Activated CD4-positive, alpha-beta T cell treated with anti-CD3 and anti-CD28 coated beads for 24 hours (primary cell): Measurements from ENCODE around the gene FAHD2A.
"Not testable (repeated sequence)": the region's sequence is repeated elsewhere in the genome, so short reads cannot be mapped to it uniquely, and the experiment has no call there.

Experiments
- DNase-seq, 2 donors: peaks; one replicate each; pipeline ENCODE4 v3.0.0-alpha.2; 2020; ENCODE audit warnings: low read depth in 2 of 2

FAHD2A gene

DNA sequence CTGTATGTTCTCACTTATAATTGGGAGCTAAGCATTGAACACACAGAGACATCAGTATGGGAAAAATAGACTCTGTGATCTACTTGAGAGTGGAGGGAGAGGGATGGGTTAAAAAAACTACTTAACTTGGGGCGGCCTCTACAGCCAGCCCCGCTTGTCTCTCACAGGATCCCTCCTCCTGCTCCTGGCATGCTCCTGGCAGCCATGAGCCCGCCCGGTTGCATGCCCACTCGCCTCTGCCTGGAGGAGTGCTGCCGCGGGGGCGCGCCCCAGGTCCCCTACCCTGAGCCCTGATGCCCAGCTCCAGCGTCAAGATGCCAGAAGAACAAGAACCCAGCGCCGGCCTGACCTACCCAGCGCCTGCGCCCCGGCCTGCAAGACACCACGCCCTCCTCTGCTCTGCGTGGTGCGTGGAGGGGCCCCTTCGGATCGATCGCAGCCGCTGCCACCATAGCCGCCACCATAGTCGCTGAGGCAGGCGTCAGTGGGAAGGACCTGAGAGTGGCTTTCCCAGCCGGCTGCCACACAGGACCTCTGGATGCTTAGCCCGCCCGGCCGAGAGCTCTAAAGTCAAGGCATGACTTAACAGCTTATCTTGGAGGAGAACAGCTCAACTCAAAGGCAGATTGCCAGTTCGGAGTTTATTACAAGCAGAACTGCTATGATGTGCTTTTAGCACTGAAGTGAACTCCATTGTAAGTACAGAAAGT is 32.8 kb downstream of the FAHD2A start:
- not testable (repeated sequence) for DNase-seq

DNA sequence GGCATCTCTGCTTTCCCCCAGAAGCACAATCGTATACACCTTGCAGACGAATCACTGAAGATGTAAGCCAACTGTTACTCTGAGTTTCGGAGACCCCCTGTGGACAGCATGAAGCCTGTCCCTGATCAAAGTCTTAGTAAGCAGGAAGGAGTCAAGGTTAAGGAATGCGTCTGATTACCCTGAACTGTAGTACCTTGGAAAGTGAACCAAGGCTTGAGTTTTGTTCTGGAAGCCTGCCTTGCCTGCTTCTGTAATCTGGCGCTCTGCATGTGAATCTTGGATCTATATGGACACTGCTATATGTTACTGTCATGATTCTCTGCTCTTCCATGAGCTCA is 33.3 kb downstream of the FAHD2A start:
- not testable (repeated sequence) for DNase-seq

DNA sequence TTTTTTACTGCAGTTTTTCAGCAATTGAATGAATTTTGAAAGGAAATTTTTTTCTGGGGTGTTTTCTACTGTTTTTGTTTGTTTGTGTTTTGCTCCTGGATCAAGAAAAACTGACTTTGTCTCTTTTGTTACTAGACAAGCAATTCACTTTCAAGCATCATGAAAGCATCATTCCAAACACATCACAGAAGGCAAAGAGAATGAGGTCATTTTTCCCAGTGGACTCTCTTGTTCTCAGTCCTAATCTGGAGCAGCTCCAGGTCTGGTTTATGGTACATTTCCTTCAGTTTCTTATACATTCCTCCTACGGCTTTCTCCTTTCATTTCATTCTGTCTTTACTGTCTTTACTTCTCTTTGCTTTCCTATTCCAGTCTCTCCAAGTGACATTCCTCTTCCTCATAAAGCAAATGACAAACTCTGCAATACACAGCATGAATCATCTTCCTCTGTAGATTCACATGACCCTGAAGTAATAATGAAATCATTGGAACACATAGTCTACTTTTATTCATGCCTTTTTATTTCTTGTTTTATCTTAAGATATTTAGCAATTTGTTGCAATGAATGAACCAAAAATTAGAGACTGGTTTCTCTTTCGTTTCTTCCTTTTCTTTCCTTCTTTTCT is 40.1 kb downstream of the FAHD2A start:
- DNase-seq: not testable (repeated sequence)

DNA sequence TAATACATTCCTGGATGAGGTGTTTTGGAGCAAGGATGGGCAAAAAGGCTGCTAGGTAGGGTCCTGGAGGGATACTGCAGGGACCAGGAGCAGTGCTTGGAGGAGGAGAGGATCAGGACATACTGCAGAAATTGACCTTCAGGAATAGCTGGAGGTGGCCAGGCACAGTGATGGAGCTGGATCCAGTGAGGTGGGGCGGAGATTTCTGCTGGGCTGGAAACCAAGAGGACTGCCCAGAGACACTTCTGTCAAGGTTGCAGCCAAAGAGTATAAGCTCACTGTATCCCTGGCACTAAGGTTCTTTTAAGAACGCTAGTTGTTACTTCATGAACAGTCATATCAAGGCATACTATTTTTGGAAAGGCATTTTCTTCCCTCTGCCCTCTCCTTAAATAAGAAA is 42.8 kb downstream of the FAHD2A start:
- not testable (repeated sequence) for DNase-seq

- not testable (repeated sequence) for DNase-seq
Observed at GRCh38 chr2:95463292-95463691, 60.8 kb downstream of the FAHD2A start.
